NCI-H1694 treated with DMSO at 0.1 percent for 48 hours (cell line): Measurements from ENCODE around the gene MCTP1.
"Not testable (repeated sequence)": the region's sequence is repeated elsewhere in the genome, so short reads cannot be mapped to it uniquely, and the experiment has no call there.

Experiments used
- DNase-seq: peaks from one replicate; lab custom pipeline; 2025; lab: John Stamatoyannopoulos, UW

MCTP1 gene

GRCh38 chr5:95252801-95253200 is 32.1 kb downstream of the MCTP1 start:
- no peak for DNase-seq

- no peak for DNase-seq
Observed at GRCh38 chr5:95251185-95251584, 33.7 kb downstream of the MCTP1 start.

- no peak for DNase-seq
Observed at GRCh38 chr5:95244479-95244878, 40.4 kb downstream of the MCTP1 start.

- no peak for DNase-seq
Observed at GRCh38 chr5:95241635-95242034, 43.3 kb downstream of the MCTP1 start.

- DNase-seq = no peak
Observed at GRCh38 chr5:95241161-95241560, 43.7 kb downstream of the MCTP1 start.

GRCh38 chr5:95238560-95239325 is 46.2 kb downstream of the MCTP1 start:
- no peak for DNase-seq

GRCh38 chr5:95237324-95237723 is 47.6 kb downstream of the MCTP1 start:
- DNase-seq = no peak

GRCh38 chr5:95235439-95235982 is 49.4 kb downstream of the MCTP1 start:
- no peak for DNase-seq

- DNase-seq = no peak
Observed at GRCh38 chr5:95229646-95230045, 55.2 kb downstream of the MCTP1 start.

GRCh38 chr5:95224701-95225459 is 60.0 kb downstream of the MCTP1 start:
- no peak for DNase-seq

- DNase-seq = no peak
Observed at GRCh38 chr5:95223566-95224258, 61.2 kb downstream of the MCTP1 start.

- no peak for DNase-seq
Observed at GRCh38 chr5:95222836-95223235, 62.1 kb downstream of the MCTP1 start.

- no peak for DNase-seq
Observed at GRCh38 chr5:95221234-95221633, 63.7 kb downstream of the MCTP1 start.

- no peak for DNase-seq
Observed at GRCh38 chr5:95220381-95220780, 64.5 kb downstream of the MCTP1 start.

- no peak for DNase-seq
Observed at GRCh38 chr5:95219411-95219810, 65.5 kb downstream of the MCTP1 start.

- no peak for DNase-seq
Observed at GRCh38 chr5:95217881-95218280, 67.0 kb downstream of the MCTP1 start.

- DNase-seq = no peak
Observed at GRCh38 chr5:95217351-95217750, 67.5 kb downstream of the MCTP1 start.

- no peak for DNase-seq
Observed at GRCh38 chr5:95216136-95216955, 68.5 kb downstream of the MCTP1 start.

- DNase-seq = not testable (repeated sequence)
Observed at GRCh38 chr5:95207811-95208210, 77.1 kb downstream of the MCTP1 start.

- no peak for DNase-seq
Observed at GRCh38 chr5:95194856-95195255, 90.0 kb downstream of the MCTP1 start.

GRCh38 chr5:95191330-95191729 is 93.6 kb downstream of the MCTP1 start:
- DNase-seq = no peak

- no peak for DNase-seq
Observed at GRCh38 chr5:95184924-95185323, 100.0 kb downstream of the MCTP1 start.
